Peyer's patch (tissue), 4 donors: ENCODE measurements around the gene KRTDAP.
A peak's percentile ranks its signal among the peaks of the same experiment; 100 is the strongest.

ENCODE experiments used
- CTCF ChIP-seq, 6 experiments: fragments of 450-650 bp in 4 of 6; fragments of 200-600 bp in 2 of 6; sonication (generic) in 1 of 6; IDR thresholded peaks; one replicate each; pipeline ENCODE4 v1.5.1; 2017 to 2019; ENCODE audit warnings: antibody characterized with exemption in 6 of 6, mild to moderate bottlenecking in 3 of 6, moderate library complexity in 1 of 6
- POLR2A ChIP-seq, 2 donors: fragments of 450-650 bp; IDR thresholded peaks; one replicate each; pipeline ENCODE4 v1.5.1; 2017; ENCODE audit warnings: antibody characterized with exemption in 2 of 2, mild to moderate bottlenecking in 2 of 2, moderate library complexity in 2 of 2

DNA sequence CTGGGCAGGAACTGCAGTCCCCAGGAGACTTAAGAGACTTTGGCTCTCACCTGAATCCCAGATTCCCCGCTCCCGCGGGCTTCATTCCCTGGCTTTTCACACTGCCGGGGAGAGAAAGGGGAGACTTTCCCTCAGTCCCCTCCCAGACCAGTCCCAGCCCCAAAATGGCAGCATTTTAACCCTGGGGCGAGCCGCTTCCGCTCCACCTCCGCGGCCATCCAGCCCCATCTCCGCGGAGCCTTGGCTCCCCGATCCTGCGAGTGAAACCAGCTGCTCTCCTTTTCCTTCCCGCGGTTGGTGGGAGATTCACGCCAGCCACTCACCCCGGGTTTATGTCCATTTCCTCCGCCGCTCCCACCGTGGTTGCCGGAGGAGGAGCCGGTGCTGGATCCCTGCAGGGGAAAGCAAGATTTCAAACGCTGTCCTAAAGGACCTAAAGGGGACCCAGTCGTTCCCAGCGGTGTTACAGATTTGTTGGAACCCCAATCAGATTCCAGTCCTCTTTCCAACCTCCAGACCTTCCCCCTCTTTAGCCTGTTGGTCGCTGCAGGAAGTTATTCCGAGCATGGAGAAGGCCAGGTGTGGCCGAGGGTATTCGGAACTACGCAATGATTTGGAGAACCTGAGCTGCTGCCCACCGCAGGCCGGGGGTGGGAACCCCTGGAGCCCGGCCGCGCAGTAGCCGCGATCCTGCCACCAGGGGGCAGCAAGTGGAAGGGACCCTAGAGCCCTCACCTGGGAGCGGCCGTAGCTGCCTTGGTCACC, 19.8 kb upstream of the KRTDAP start:
- peak; percentile 72 to 92 (median 77) for TF ChIP-seq CTCF (IDR thresholded peaks at IDR 0.05)
- TF ChIP-seq POLR2A (IDR thresholded peaks at IDR 0.05): no peak
